VCaP (cell line): ENCODE data around the gene KCNA1.

ENCODE experiments used
- H3K27ac ChIP-seq: fragments of 450-650 bp; 2 replicates; pipeline ENCODE4 v1.5.1; 2017
- CTCF ChIP-seq: fragments of 450-650 bp; conservative IDR thresholded peaks from 2 replicates; pipeline ENCODE4 v1.5.1; 2017; ENCODE audit warnings: mild to moderate bottlenecking, moderate library complexity

Gene KCNA1

GRCh38 chr12:4909734-4910501, at the start of gene KCNA1:
KCNA1 (plus strand) TSS chr12:4909905; CDS start chr12:4911379, 1,474 bp downstream.
- TF ChIP-seq CTCF: no peak
- no peak within 1 kb of the TSS for H3K27ac ChIP-seq

- no peak overlapping the region for H3K27ac ChIP-seq
- no peak for TF ChIP-seq CTCF
These were observed 49.0 kb upstream of the KCNA1 start for GRCh38 chr12:4860741-4861140.

GRCh38 chr12:4862809-4863208, 46.9 kb upstream of the KCNA1 start:
- H3K27ac ChIP-seq: no peak overlapping the region
- no peak for TF ChIP-seq CTCF

- H3K27ac ChIP-seq: no peak overlapping the region
- TF ChIP-seq CTCF: no peak
These were observed 45.1 kb upstream of the KCNA1 start for GRCh38 chr12:4864575-4864974.

GRCh38 chr12:4865246-4865645, 44.5 kb upstream of the KCNA1 start:
- H3K27ac ChIP-seq: no peak overlapping the region
- no peak for TF ChIP-seq CTCF

DNA sequence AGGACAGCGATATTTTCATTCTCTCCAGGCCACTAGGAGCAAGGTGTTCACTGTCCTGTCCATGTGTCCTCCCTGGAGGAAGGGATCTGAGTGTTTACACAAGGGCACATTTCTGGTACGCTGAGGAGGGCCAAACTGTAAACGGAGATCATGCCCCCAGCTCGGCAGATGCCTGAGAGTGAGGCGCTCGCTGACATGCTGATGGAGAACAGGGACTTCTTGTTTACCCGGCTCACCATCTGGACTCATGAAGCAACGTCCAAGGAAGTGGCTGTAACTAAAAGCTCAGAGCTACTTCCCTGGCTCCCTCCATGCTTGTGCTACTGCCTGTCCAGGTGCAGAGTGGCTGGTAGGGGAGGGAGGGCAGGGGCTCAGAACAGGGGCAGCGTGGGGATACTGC, 43.4 kb upstream of the KCNA1 start:
- H3K27ac ChIP-seq: no peak overlapping the region
- no peak for TF ChIP-seq CTCF

DNA sequence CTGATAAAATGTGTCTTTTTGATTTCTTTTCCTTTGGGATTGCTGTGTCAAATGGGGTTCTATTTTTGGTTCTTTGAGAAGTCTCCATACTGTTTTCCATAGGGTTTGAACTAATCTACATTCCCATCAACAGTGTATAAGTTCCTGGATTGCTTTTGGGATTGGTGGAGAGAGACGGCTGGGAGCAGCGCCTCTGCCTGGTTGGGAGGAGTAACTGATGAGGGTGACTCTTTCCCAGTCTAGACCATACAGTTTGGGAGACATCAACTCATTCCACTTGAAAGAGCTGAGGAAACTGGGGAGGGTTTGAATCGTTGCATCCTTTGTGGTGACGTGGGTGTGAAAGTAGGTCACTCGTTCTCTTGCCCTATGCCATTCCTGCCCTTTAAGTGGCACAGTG, 42.3 kb upstream of the KCNA1 start:
- no peak overlapping the region for H3K27ac ChIP-seq
- no peak for TF ChIP-seq CTCF
